H9 (cell line): Measurements from ENCODE around the gene BORCS8. TPM values are rescaled to one million over a fixed set of nuclear protein-coding genes. Genes with fewer than 3 reads are reported as not detected.

Experiments
- DNase-seq: peaks from one replicate; pipeline ENCODE4 v3.0.0-alpha.2; 2017
- H2AFZ ChIP-seq: one replicate; pipeline ENCODE4 v1.6.1; 2013; ENCODE audit warnings: mild to moderate bottlenecking, low read length, control low read depth, moderate library complexity
- H2AK5ac ChIP-seq: 2 replicates; pipeline ENCODE4 v1.6.1; 2013; ENCODE audit warnings: low read length, control low read depth, mixed read lengths; ENCODE audit not compliant: insufficient read length
- H2BK120ac ChIP-seq: one replicate; pipeline ENCODE4 v1.6.1; 2013; ENCODE audit warnings: low read depth, mild to moderate bottlenecking, low read length, control low read depth, inconsistent platforms; ENCODE audit not compliant: poor library complexity, severe bottlenecking
- H2BK12ac ChIP-seq: 2 replicates; pipeline ENCODE4 v1.6.1; 2013; ENCODE audit warnings: low read length, control low read depth, mixed read lengths, low read depth; ENCODE audit not compliant: insufficient read length
- H2BK15ac ChIP-seq: 2 replicates; pipeline ENCODE4 v1.6.1; 2013; ENCODE audit warnings: low read depth, low read length, control low read depth
- H2BK20ac ChIP-seq: one replicate; pipeline ENCODE4 v1.6.1; 2013; ENCODE audit warnings: low read depth, mild to moderate bottlenecking, low read length, control low read depth, inconsistent platforms; ENCODE audit not compliant: poor library complexity, severe bottlenecking
- H2BK5ac ChIP-seq: 2 replicates; pipeline ENCODE4 v1.6.1; 2013; ENCODE audit warnings: low read length, control low read depth, mixed read lengths; ENCODE audit not compliant: insufficient read length
- H3K14ac ChIP-seq: 2 replicates; pipeline ENCODE4 v1.6.1; 2013; ENCODE audit warnings: low read length, control low read depth; ENCODE audit not compliant: insufficient read depth
- H3K18ac ChIP-seq: 2 replicates; pipeline ENCODE4 v1.6.1; 2013; ENCODE audit warnings: low read depth, mild to moderate bottlenecking, mixed read lengths, low read length, control low read depth; ENCODE audit not compliant: insufficient read length
- H3K23ac ChIP-seq: 2 replicates; pipeline ENCODE4 v1.6.1; 2013; ENCODE audit warnings: low read length, control low read depth, mixed read lengths, low read depth; ENCODE audit not compliant: insufficient read length
- H3K23me2 ChIP-seq: 2 replicates; pipeline ENCODE4 v1.6.1; 2013; ENCODE audit warnings: low read depth, mild to moderate bottlenecking, mixed read lengths, low read length, control low read depth; ENCODE audit not compliant: insufficient read length, poor library complexity, severe bottlenecking
- H3K27ac ChIP-seq: 2 replicates; pipeline ENCODE4 v1.5.1; 2013; ENCODE audit warnings: low read length, control low read depth, mixed read lengths, low read depth; ENCODE audit not compliant: insufficient read length
- H3K27me3 ChIP-seq: 2 replicates; pipeline ENCODE4 v1.6.1; 2013; ENCODE audit warnings: low read length, control low read depth, inconsistent platforms; ENCODE audit not compliant: insufficient read depth
- H3K4ac ChIP-seq: 2 replicates; pipeline ENCODE4 v1.6.1; 2013; ENCODE audit warnings: low read depth, mild to moderate bottlenecking, control low read depth, inconsistent platforms, low read length, moderate library complexity
- H3K4me1 ChIP-seq: 2 replicates; pipeline ENCODE4 v1.6.1; 2013; ENCODE audit warnings: low read length, control low read depth, inconsistent platforms; ENCODE audit not compliant: insufficient read depth
- H3K4me2 ChIP-seq: 2 replicates; pipeline ENCODE4 v1.6.1; 2013; ENCODE audit warnings: low read length, control low read depth, mixed read lengths; ENCODE audit not compliant: insufficient read length, insufficient read depth
- H3K56ac ChIP-seq: 2 replicates; pipeline ENCODE4 v1.6.1; 2013; ENCODE audit warnings: low read depth, mild to moderate bottlenecking, mixed read lengths, low read length, control low read depth; ENCODE audit not compliant: insufficient read length
- H3K79me1 ChIP-seq: 2 replicates; pipeline ENCODE4 v1.6.1; 2013; ENCODE audit warnings: low read depth, mild to moderate bottlenecking, moderate library complexity, low read length, control low read depth, inconsistent platforms; ENCODE audit not compliant: insufficient read depth, poor library complexity, severe bottlenecking
- H3K79me2 ChIP-seq: 2 replicates; pipeline ENCODE4 v1.6.1; 2013; ENCODE audit warnings: low read length, control low read depth, inconsistent platforms; ENCODE audit not compliant: insufficient read depth
- H3K9ac ChIP-seq: 2 replicates; pipeline ENCODE4 v1.6.1; 2013; ENCODE audit warnings: low read length, control low read depth, mixed read lengths; ENCODE audit not compliant: insufficient read length; ENCODE audit errors: extremely low read depth
- H3K9me3 ChIP-seq: one replicate; pipeline ENCODE4 v1.6.1; 2013; ENCODE audit warnings: low read depth, low read length, inconsistent platforms; ENCODE audit not compliant: control insufficient read depth
- H3T11ph ChIP-seq: one replicate; pipeline ENCODE4 v1.6.1; 2013; ENCODE audit warnings: mild to moderate bottlenecking, low read length, control low read depth, inconsistent platforms
- H4K20me1 ChIP-seq: one replicate; pipeline ENCODE4 v1.6.1; 2013; ENCODE audit not compliant: control insufficient read depth, insufficient read length, insufficient read depth
- H4K5ac ChIP-seq: 2 replicates; pipeline ENCODE4 v1.6.1; 2013; ENCODE audit warnings: low read depth, mild to moderate bottlenecking, mixed read lengths, low read length, control low read depth; ENCODE audit not compliant: insufficient read length
- H4K8ac ChIP-seq: replicated peaks from 2 replicates; pipeline ENCODE4 v1.6.1; 2013; ENCODE audit warnings: low read length, control low read depth, mixed read lengths, low read depth; ENCODE audit not compliant: insufficient read length
- H4K91ac ChIP-seq: 2 replicates; pipeline ENCODE4 v1.6.1; 2013; ENCODE audit warnings: low read depth, mild to moderate bottlenecking, moderate library complexity, mixed read lengths, low read length, control low read depth; ENCODE audit not compliant: insufficient read length
- H3K27ac Mint-ChIP-seq, 3 experiments: 2 replicates in 2 of 3; 3 replicates in 1 of 3; pipeline ENCODE4 v1.8.0; 2020 to 2021; ENCODE audit warnings: mixed read lengths in 3 of 3, mild to moderate bottlenecking in 1 of 3, moderate library complexity in 1 of 3
- H3K27me3 Mint-ChIP-seq: 2 replicates; pipeline ENCODE4 v1.8.0; 2021; ENCODE audit warnings: low read depth, mild to moderate bottlenecking, moderate library complexity, mixed read lengths
- H3K36me3 Mint-ChIP-seq, 3 experiments: 2 replicates in 2 of 3; 3 replicates in 1 of 3; pipeline ENCODE4 v1.8.0; 2020 to 2021; ENCODE audit warnings: low read depth in 3 of 3, mixed read lengths in 3 of 3; ENCODE audit not compliant: insufficient read depth in 1 of 3
- H3K4me1 Mint-ChIP-seq, 2 experiments: 2 replicates each; pipeline ENCODE4 v1.8.0; 2020; ENCODE audit warnings: mixed read lengths in 2 of 2
- H3K4me3 Mint-ChIP-seq, 2 experiments: 2 replicates in 1 of 2; 3 replicates in 1 of 2; pipeline ENCODE4 v1.8.0; 2020 to 2021; ENCODE audit warnings: mild to moderate bottlenecking in 2 of 2, mixed read lengths in 2 of 2, moderate library complexity in 1 of 2
- H3K9me3 Mint-ChIP-seq, 2 experiments: 2 replicates in 1 of 2; 3 replicates in 1 of 2; pipeline ENCODE4 v1.8.0; 2020; ENCODE audit warnings: mild to moderate bottlenecking in 2 of 2, mixed read lengths in 2 of 2, moderate library complexity in 1 of 2
- CTCF ChIP-seq: fragments of 200-600 bp; sonication (generic); conservative IDR thresholded peaks from 3 replicates; pipeline ENCODE4 v1.8.0; 2021; ENCODE audit warnings: antibody characterized with exemption, mild to moderate bottlenecking
- WGBS: extraction: QIAGEN DNeasy Blood & Tissue Kit; methylation state at CpG from one replicate; pipeline ENCODE4 v1.1.7; 2013; ENCODE audit warnings: missing lambda C conversion rate, low lambda C conversion rate, mixed read lengths; ENCODE audit not compliant: insufficient read length; ENCODE audit errors: extremely low coverage; 5-methylcytosine and 5-hydroxymethylcytosine counted together
- total RNA-seq: library from RNA; stranded (reverse); gene quantifications from 2 replicates; pipeline ENCODE4 v1.2.1, GENCODE V29; 2021

The BORCS8 gene
- total RNA-seq, 1 experiment from 2014 or later = 20.4 TPM

GRCh38 chr19:19155495-19156219 lies 36.3 kb downstream of the BORCS8 start:
- H2BK15ac ChIP-seq = no peak overlapping the region; the same call in 1 of the 2 replicates

More at GRCh38 chr19:19155495-19156219, 36.3 kb downstream of the BORCS8 start:
- Histone ChIP-seq H3K23ac (no peak overlapping the region), H2BK12ac (no peak overlapping the region), H2AK5ac (no peak overlapping the region), H4K5ac (no peak overlapping the region), H3K27ac (no peak overlapping the region), H2BK120ac (no peak overlapping the region), H3K4me1 (no peaks in the 10 kb centered on the region), H3K4ac (no peak overlapping the region), H4K20me1 (no peaks in the 10 kb centered on the region), H3K27me3 (no peaks in the 10 kb centered on the region), H2AFZ (no peak overlapping the region), H3T11ph (no peak overlapping the region), H2BK20ac (no peak overlapping the region), H3K4me2 (no peak overlapping the region), H3K9ac (no peak overlapping the region), H2BK5ac (no peak overlapping the region), H3K56ac (no peak overlapping the region), H4K91ac (no peak overlapping the region), H3K9me3 (no peaks in the 10 kb centered on the region), H3K14ac (no peak overlapping the region), H3K18ac (no peak overlapping the region), H3K79me1 (no peaks in the 10 kb centered on the region), H3K23me2 (no peaks in the 10 kb centered on the region), H3K79me2 (no peaks in the 10 kb centered on the region), H4K8ac (no peak overlapping the region)
- DNase-seq = no peak
- Mint-ChIP-seq H3K4me3 (no peak overlapping the region), H3K27me3 (peaks cover 27% of the 10 kb centered on the region), H3K27ac (no peak overlapping the region), H3K4me1 (peaks cover 6 to 11% of the 10 kb centered on the region in 2 experiments; a peak in 3 of 4 replicates), H3K36me3 (no peaks in the 10 kb centered on the region; a peak in 1 of 7 replicates), H3K9me3 (no peaks in the 10 kb centered on the region)
- no peak for TF ChIP-seq CTCF
- WGBS = no CpG with 5 or more reads among the region's 10 CpGs
